Measurements from ENCODE around the gene CCDC92. TPM values are rescaled to one million over a fixed set of nuclear protein-coding genes. Genes with fewer than 3 reads are reported as not detected.

The CCDC92 gene
- total RNA-seq, 1 donor from 2014 or later = 4.8 TPM

DNA sequence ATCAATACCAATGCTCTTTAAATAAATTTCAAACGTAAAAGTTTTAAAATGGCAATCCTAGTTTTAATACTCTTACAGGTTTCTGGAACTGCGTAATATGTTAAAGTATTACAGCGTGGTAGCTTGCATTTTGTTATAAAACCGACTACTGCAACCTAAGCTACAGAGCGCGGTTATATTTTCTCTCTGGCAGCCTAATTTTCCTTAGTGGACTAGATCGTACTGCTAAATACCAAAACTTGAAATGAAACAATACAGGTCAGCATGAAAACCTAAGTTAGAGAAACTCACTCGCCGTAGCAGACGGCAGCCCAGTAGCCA lies 1.2 kb downstream of the CCDC92 start:
- Mint-ChIP-seq H3K27ac (peak overlapping the region; percentile 91), H3K4me1 (peaks cover 27% of the 10 kb centered on the region), H3K9me3 (no peaks in the 10 kb centered on the region), H3K36me3 (peaks cover 16% of the 10 kb centered on the region), H3K4me3 (peak overlapping the region; percentile 99), H3K27me3 (ENCODE audit: insufficient read depth, low read depth) (no peaks in the 10 kb centered on the region)
- H4K20me1 ChIP-seq (ENCODE audit: low read depth) = peaks cover 79% of the 10 kb centered on the region
- no peak for DNase-seq (ENCODE audit: low spot score)
- peaks cover 40% of the 10 kb centered on the region for H3K79me2 ChIP-seq (ENCODE audit: low read depth)
- no peaks in the 10 kb centered on the region for H3K9me3 ChIP-seq (ENCODE audit: low read depth)
- TF ChIP-seq EZH2phosphoT487 (IDR thresholded peaks at IDR 0.05) = no peak
- TF ChIP-seq, protein P1, sequence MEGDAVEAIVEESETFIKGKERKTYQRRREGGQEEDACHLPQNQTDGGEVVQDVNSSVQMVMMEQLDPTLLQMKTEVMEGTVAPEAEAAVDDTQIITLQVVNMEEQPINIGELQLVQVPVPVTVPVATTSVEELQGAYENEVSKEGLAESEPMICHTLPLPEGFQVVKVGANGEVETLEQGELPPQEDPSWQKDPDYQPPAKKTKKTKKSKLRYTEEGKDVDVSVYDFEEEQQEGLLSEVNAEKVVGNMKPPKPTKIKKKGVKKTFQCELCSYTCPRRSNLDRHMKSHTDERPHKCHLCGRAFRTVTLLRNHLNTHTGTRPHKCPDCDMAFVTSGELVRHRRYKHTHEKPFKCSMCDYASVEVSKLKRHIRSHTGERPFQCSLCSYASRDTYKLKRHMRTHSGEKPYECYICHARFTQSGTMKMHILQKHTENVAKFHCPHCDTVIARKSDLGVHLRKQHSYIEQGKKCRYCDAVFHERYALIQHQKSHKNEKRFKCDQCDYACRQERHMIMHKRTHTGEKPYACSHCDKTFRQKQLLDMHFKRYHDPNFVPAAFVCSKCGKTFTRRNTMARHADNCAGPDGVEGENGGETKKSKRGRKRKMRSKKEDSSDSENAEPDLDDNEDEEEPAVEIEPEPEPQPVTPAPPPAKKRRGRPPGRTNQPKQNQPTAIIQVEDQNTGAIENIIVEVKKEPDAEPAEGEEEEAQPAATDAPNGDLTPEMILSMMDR (IDR thresholded peaks at IDR 0.05) = no peak
- TF ChIP-seq EZH2 (IDR thresholded peaks at IDR 0.05) = no peak
- no peak overlapping the region for H3K27ac ChIP-seq
- no peak overlapping the region for H3K9ac ChIP-seq
- H3K4me1 ChIP-seq = peaks cover 21% of the 10 kb centered on the region
- peaks cover 11% of the 10 kb centered on the region for H3K36me3 ChIP-seq
- peak overlapping the region; percentile 93 for H3K4me2 ChIP-seq
- H2AFZ ChIP-seq (replicated peaks) = peak overlapping the region; percentile 65
- peak overlapping the region; percentile 96 for H3K4me3 ChIP-seq
- peaks cover 59% of the 10 kb centered on the region for H3K27me3 ChIP-seq
- peaks cover 31% of the 10 kb centered on the region for H3F3A ChIP-seq (ENCODE audit: low read depth)

DNA sequence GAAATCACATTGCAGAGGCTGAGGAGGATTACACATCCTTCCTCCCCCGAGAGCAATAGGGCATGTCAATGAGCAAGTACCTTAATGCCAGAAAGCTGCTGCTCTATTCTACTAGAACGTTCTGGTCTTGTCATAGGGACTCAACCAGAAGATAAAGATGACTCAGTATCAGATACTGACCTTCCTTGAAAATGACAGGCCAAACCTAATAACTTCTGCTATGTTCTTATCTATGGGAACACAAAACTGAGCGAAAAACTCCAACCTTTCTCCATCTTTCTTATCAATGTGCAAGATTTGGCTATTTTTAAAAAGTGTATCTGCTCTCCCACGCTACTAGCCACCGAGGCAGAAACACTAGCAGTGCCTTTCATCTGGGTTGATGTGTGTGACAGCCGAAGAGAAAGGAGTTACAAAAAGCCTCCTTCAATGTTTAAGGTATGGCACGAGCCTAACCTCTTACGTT lies 5.5 kb downstream of the CCDC92 start:
- DNase-seq (ENCODE audit: low spot score) = no peak
- H3K4me1 ChIP-seq = peaks cover 12% of the 10 kb centered on the region
- no peak overlapping the region for H2AFZ ChIP-seq (replicated peaks)
- Mint-ChIP-seq H3K4me3 (no peak overlapping the region), H3K27ac (no peak overlapping the region), H3K27me3 (ENCODE audit: insufficient read depth, low read depth) (no peaks in the 10 kb centered on the region), H3K9me3 (no peaks in the 10 kb centered on the region), H3K4me1 (peaks cover 24% of the 10 kb centered on the region), H3K36me3 (peaks cover 2% of the 10 kb centered on the region)
- H4K20me1 ChIP-seq (ENCODE audit: low read depth) = peaks cover 93% of the 10 kb centered on the region
- H3K79me2 ChIP-seq (ENCODE audit: low read depth) = peaks cover 8% of the 10 kb centered on the region
- H3K4me3 ChIP-seq = no peak overlapping the region
- no peak overlapping the region for H3K4me2 ChIP-seq
- no peak overlapping the region for H3K9ac ChIP-seq
- TF ChIP-seq, protein P1 (IDR thresholded peaks at IDR 0.05) = no peak
- TF ChIP-seq EZH2 (IDR thresholded peaks at IDR 0.05) = no peak
- TF ChIP-seq EZH2phosphoT487 (IDR thresholded peaks at IDR 0.05) = no peak
- H3K27ac ChIP-seq = no peak overlapping the region
- peaks cover 23% of the 10 kb centered on the region for H3F3A ChIP-seq (ENCODE audit: low read depth)
- H3K36me3 ChIP-seq = no peaks in the 10 kb centered on the region
- no peaks in the 10 kb centered on the region for H3K9me3 ChIP-seq (ENCODE audit: low read depth)
- peaks cover 95% of the 10 kb centered on the region for H3K27me3 ChIP-seq

DNA sequence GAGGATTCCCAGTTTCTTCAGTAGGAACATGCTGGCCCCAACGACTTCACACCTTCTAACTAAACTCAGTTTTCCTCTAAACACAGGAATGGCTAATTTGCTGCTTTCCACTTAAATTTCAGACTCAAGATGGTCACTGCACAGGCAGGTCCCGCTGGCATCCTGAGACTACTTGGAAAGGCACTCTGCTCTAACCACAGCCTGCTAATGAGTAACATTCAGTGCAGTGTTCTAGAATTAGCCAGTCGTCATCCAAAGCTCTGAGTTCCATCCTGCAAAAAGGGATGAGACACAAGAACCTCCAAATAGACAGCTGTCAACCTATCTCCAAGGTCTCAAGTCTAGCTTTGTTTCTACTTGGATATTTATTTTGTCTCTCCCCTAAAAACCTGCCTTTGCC lies 6.0 kb downstream of the CCDC92 start:
- H3K36me3 Mint-ChIP-seq = peaks cover 2% of the 10 kb centered on the region
- peaks cover 99% of the 10 kb centered on the region for H4K20me1 ChIP-seq (ENCODE audit: low read depth)
- no peaks in the 10 kb centered on the region for H3K36me3 ChIP-seq
- peaks cover 12% of the 10 kb centered on the region for H3K4me1 ChIP-seq
- no peaks in the 10 kb centered on the region for H3K9me3 Mint-ChIP-seq
- no peaks in the 10 kb centered on the region for H3K9me3 ChIP-seq (ENCODE audit: low read depth)
- H3K27me3 Mint-ChIP-seq (ENCODE audit: insufficient read depth, low read depth) = no peaks in the 10 kb centered on the region
- no peak overlapping the region for H3K9ac ChIP-seq
- no peak overlapping the region for H2AFZ ChIP-seq (replicated peaks)
- peaks cover 100% of the 10 kb centered on the region for H3K27me3 ChIP-seq
- H3K4me3 Mint-ChIP-seq = no peak overlapping the region
- no peak overlapping the region for H3K4me3 ChIP-seq
- H3K4me1 Mint-ChIP-seq = peaks cover 23% of the 10 kb centered on the region
- H3F3A ChIP-seq (ENCODE audit: low read depth) = peaks cover 18% of the 10 kb centered on the region
- no peak for TF ChIP-seq EZH2 (IDR thresholded peaks at IDR 0.05)
- no peak for TF ChIP-seq EZH2phosphoT487 (IDR thresholded peaks at IDR 0.05)
- TF ChIP-seq, protein P1 (IDR thresholded peaks at IDR 0.05) = no peak
- peaks cover 8% of the 10 kb centered on the region for H3K79me2 ChIP-seq (ENCODE audit: low read depth)
- H3K4me2 ChIP-seq = no peak overlapping the region
- H3K27ac Mint-ChIP-seq = no peak overlapping the region
- DNase-seq (ENCODE audit: low spot score) = no peak
- no peak overlapping the region for H3K27ac ChIP-seq
